Measurements from ENCODE around the gene SLC5A9.
"Not testable (repeated sequence)": the region's sequence is repeated elsewhere in the genome, so short reads cannot be mapped to it uniquely, and the experiment has no call there.

The SLC5A9 gene

DNA sequence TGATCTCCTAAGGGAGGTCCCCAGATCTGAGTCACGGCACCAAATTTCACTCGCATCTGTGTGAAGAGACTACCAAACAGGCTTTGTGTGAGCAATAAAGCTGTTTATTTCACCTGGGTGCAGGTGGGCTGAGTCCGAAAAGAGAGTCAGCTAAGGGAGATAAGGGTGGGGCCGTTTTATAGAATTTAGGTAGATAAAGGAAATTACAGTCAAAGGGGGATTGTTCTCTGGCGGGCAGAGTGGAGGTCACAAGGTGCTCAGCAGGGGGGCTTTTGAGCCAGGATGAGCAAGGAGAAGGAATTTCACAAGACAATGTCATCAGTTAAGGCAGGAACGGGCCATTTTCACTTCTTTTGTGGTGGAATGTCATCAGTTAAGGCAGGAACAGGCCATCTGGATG, 8.2 kb upstream of the SLC5A9 start:
- DNase-seq (ENCODE audit: low read depth): not testable (repeated sequence)

- DNase-seq (ENCODE audit: low read depth): no peak
Observed at GRCh38 chr1:48214820-48215219, 7.7 kb upstream of the SLC5A9 start.

GRCh38 chr1:48215222-48215621, 7.3 kb upstream of the SLC5A9 start:
- DNase-seq (ENCODE audit: low read depth): no peak

- no peak for DNase-seq (ENCODE audit: low read depth)
Observed at GRCh38 chr1:48215889-48216288, 6.6 kb upstream of the SLC5A9 start.

- no peak for DNase-seq (ENCODE audit: low read depth)
Observed at GRCh38 chr1:48216313-48216712, 6.2 kb upstream of the SLC5A9 start.

- DNase-seq (ENCODE audit: low read depth): no peak
Observed at GRCh38 chr1:48216941-48217340, 5.6 kb upstream of the SLC5A9 start.

DNA sequence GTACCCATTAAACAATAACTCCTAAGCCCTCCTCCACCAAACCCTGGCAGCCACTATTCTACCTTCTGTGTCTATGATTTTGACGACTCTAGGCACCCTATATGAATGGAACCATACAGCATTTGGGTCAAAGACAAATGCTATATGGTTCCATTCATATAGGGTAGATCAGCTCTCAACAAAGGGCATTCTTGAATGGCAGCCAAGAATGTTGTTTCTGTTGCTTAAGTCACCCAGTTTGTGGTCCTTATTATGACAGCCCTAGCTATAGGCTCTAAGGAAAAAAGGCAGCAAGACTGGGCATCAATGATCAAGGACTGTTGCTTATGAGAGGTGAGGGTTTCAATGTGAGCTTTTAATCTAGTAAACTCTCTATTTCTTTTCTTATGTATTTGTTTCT, 4.7 kb upstream of the SLC5A9 start:
- no peak for DNase-seq (ENCODE audit: low read depth)

- no peak for DNase-seq (ENCODE audit: low read depth)
Observed at GRCh38 chr1:48219803-48220202, 2.7 kb upstream of the SLC5A9 start.

GRCh38 chr1:48221122-48221521, 1.4 kb upstream of the SLC5A9 start:
- no peak for DNase-seq (ENCODE audit: low read depth)

- no peak for DNase-seq (ENCODE audit: low read depth)
Observed at GRCh38 chr1:48221657-48222056, 859 bp upstream of the SLC5A9 start.

DNA sequence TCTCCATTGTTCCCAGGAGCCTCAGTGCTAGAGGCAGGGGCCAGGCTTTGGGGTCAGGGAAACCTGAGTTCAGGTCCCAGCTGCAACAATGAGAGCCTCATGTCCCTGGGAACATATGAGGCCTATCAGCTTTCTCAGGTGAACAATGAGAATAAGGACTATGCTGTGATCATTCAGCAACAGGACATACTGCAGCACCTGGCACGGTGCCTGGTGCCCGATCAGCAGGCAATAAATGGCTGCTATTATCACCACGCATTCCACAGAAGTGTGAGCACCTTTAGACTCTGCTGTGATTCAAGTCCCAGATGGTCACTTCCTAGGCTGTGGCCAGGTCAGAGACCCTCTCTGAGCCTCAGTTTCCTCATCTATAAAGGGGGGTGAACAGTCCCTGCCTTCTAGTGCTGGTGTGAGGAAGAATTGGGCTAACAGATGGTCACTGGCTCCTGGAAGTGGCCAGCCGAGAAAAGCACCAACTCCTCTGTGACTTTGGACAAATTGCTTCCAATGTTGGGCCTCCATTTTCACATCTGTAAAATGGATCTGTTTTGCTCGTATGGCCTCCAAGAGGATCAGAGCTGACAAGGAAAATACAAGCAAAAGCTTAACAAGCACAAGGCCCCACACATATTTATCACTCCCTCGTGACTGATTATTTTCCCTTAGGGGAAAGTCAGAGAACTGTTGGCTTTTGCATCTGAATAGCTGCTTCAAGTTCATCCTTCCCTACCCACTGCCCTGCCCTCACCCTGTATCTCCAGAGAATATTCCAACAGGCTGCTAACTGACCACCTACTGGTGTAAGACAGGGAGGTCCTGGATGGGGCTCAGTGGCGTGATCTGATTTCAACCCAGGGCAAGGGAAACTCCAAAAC, 1.1 kb downstream of the SLC5A9 start:
- DNase-seq (ENCODE audit: low read depth): no peak

- no peak for DNase-seq (ENCODE audit: low read depth)
Observed at GRCh38 chr1:48224791-48225190, 2.3 kb downstream of the SLC5A9 start.

- DNase-seq (ENCODE audit: low read depth): no peak
Observed at GRCh38 chr1:48225579-48225978, 3.1 kb downstream of the SLC5A9 start.

- no peak for DNase-seq (ENCODE audit: low read depth)
Observed at GRCh38 chr1:48227165-48228013, 4.9 kb downstream of the SLC5A9 start.

GRCh38 chr1:48228156-48228555, 5.6 kb downstream of the SLC5A9 start:
- DNase-seq (ENCODE audit: low read depth): no peak

DNA sequence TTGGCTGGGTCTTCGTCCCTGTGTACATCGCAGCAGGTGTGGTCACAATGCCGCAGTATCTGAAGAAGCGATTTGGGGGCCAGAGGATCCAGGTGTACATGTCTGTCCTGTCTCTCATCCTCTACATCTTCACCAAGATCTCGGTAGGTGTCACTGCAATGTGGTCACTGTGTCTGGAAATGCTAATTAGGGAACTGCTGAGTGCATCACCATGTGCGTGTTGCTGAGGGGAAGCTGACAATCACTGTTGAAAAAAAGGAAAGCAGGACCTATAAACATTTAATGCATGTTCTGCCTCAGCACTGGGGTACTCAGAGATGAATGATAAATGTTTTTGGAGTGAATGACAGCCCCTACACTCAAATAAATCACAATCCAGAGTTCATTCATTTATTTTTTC, 6.8 kb downstream of the SLC5A9 start:
- DNase-seq (ENCODE audit: low read depth): no peak

- DNase-seq (ENCODE audit: low read depth): no peak
Observed at GRCh38 chr1:48230236-48230635, 7.7 kb downstream of the SLC5A9 start.

- DNase-seq (ENCODE audit: low read depth): no peak
Observed at GRCh38 chr1:48232722-48233121, 10.2 kb downstream of the SLC5A9 start.

- no peak for DNase-seq (ENCODE audit: low read depth)
Observed at GRCh38 chr1:48233666-48234485, 11.4 kb downstream of the SLC5A9 start.

DNA sequence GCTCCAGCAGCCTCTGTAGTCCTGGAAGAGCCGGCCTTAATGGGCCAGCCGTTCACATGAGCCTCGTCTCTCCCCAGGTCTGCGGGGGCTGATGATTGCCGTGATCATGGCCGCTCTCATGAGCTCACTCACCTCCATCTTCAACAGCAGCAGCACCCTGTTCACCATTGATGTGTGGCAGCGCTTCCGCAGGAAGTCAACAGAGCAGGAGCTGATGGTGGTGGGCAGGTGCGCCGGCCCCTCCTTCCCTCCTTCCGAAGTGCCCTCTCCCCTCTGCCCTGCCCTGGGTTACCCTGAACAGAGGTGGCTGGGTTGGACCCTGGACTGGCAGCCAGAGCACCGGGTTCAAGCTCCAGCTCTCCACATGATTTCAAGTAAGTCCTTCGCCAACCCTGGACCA, 13.1 kb downstream of the SLC5A9 start:
- DNase-seq (ENCODE audit: low read depth): no peak

GRCh38 chr1:48236716-48237470, 14.4 kb downstream of the SLC5A9 start:
- no peak for DNase-seq (ENCODE audit: low read depth)
